ENCODE results near the gene F13A1.

F13A1 gene

DNA sequence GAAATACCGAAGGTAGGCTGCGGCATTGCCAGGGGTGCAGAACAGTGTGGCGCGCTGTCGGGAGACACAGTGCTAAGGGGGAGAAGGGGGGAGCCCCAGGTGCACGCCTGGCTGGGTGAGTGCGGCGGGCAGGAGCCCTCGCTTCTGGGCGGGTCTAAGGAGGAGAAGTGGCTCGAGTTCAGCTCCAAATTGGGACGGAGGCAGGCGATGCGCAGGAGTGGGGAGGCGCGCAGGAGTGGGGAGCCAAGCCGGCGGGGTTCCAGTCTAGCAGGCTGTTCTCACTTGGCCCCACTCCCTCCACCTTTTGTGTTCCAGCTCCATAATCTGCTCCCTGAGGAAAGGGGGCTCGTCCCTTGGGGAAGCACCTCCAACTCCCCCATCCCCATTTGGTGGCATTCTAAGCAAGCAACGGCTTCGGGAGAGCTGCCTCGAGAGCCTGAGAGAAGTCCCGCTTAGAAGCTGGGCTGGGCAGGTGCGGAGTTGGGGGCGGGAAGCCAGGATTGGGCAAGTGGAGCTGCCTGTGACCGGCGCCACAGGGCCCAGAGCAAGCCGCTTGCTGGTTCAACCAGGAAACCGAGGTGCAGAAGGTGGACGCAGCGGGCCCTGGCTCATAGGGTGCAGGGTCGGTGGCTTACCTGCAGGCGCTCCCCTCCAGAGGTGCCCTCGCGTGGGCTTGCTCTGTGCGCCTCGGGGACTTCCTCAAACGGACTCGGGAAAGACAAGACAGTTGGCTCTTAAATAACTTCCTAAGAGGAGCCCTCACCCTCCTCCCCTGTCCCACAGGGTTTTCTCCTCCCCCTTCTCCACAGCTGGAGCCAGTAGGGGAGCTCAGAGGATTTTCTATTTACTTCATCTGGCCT, at the start of gene F13A1:
Gene F13A1 (minus strand): TSS at position 711 of the 860 bp plus-strand sequence. CDS start 1,998 bp downstream, outside the sequence.
- FAIRE-seq = no peak

DNA sequence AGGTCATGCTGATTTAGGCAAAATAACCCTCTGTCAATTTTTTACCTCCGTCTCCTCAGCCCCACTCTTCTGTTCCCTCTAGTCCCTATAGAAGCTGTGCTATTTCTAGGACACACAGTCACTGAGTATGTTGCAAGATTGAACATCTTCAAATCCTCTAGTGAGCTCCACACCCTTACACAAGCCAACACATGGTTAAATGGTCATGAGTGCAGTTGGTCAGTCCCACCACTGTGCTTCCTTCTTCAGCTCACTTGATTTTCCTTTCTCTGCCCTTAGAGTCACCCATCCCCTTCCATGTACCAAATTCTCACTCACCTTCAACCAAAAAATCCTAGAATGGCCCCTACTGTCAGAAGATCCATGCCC, 48.2 kb upstream of the F13A1 start:
- FAIRE-seq = no peak

DNA sequence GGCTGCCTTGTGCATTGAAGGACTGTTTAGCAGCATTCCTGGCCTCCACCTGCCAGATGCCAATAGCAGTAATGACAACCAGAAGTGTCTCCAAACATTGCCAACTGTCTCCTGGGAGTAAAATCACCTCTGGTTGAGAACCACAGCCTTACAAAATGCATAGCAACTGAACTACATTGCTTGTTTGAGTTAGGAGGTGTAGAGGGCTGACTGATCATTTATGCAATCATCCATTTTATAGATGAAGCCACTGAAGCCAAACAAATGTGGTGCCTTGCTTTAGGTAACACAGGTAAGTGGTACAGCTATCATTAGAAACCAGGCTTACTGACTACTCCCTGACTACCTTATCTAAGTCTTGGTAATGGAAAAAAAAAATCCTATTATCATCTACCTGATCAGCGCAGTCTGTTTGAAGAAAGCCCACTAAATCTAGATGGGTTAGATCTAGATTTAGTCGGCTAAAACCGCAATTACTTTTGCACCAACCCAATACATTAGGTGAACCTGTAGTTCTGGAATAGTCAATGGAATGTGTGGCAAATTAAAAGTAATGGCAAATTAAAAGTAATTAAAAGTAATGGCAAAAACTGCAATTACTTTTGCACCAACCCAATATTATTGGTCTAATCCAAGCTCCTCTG, 47.7 kb upstream of the F13A1 start:
- no peak for FAIRE-seq

DNA sequence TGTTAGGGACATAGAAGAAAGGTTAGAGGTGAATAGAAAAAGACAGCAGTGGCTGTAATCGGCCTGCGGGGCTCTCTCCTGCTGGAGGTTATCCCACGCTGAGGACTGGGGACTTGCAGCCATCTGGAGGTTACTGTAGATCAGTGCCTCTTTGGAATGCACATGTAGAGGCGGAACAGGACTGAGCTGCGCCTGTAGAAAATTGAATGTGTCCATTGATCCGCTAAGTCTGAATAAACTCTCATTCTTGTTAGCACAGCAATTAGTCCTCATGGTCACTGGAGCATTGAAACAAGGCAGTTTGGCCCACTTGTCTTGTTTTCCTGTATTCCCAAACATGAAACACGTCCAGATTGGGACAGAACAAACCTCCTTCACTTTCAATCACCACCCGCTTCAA, 46.3 kb upstream of the F13A1 start:
- FAIRE-seq = no peak

DNA sequence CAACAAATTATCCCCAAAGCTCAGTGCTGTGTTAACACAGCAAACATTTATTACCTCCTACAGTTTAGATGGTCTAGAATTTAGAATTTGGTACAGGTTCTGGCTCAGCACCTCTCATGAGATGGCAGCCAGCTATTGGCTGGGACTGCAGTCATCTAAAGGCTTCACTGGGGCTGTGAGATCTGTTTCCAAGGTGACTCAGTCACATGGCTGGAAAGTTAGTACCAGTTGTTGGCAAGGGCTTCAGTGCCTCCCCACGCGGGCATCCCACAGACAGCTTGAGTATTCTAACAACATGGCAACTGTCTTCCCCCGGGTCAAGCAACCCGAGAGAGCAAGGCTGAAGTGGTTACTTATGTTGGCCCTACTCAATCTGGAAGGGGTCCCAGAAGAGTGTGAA, 44.8 kb upstream of the F13A1 start:
- FAIRE-seq = no peak

GRCh38 chr6:6362056-6362840, 41.8 kb upstream of the F13A1 start:
- no peak for FAIRE-seq

DNA sequence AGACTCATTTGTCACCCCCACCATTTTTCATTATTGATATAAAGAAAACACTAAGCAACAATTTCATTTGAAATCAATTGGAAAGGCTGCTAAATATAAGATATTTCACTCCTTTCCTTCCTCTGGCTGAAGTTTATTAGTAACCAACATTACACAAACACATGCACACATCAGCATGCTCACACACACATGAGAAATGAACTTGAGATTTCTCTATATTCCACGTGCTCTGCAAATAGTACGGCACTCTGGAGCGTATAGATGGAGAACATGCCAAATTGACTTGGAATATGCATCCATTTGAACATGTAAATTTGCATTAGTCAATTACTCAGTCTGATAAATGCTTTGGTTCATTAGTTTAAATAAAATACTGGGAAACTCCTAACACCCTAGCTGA, 37.1 kb upstream of the F13A1 start:
- FAIRE-seq = no peak

DNA sequence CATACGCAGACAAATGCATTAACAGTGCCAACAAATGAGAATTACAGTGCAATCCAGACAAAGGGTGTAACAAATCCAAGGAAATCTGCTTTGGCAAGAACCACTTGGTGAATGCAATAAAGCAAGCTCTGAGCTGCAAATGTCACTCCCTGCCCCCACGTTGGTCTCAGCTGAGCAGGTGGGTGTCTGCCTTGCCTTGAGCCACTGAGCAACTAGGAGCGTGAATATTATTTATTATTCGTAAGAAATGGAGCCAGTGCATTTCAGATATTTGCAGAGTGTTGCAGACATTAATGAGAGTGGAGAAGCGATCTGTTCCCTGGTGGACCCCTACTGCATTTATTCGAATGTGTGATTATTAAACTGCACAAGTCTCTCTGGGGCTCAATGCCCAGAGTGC, 36.6 kb upstream of the F13A1 start:
- no peak for FAIRE-seq

GRCh38 chr6:6352772-6353171, 32.3 kb upstream of the F13A1 start:
- FAIRE-seq = no peak

- no peak for FAIRE-seq
Observed at GRCh38 chr6:6351511-6352025, 31.1 kb upstream of the F13A1 start.

DNA sequence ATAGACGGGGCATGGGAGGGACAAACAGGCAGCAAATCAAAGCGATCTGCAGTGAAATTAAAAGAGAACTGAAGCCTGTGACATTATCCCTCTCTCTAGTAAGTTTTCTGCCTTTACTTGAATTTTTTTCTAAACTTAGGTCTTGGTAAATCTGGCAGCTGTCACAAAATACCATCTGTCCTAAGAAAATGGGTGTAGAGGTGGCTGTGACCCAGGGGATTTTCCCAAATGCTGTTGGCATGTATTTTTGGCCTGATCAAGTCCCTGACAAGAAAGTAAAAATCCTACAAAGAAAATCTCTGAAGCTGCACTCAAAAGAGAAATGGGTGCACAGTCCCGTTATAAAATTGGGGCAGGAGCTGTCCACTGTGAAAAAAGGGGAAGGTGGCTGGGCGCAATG, 30.2 kb upstream of the F13A1 start:
- no peak for FAIRE-seq

DNA sequence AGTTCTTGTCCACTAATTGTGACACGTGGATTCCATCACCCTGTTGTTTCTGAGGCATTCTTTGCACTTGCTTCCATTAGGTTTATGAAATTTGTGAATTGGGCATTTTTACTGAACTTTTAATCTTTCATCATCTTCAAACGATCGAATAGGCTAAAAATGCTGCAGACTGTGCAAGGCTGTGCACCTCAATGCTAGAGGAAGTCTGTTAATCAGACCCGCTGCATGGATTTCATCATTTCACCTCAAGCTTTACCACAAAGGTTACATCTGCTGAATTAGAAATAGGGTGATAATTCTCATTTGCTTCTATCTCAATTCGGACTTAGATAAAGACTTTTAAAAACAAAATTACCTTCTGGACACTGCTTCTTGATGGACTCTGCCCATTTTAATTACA, 27.8 kb upstream of the F13A1 start:
- no peak for FAIRE-seq

DNA sequence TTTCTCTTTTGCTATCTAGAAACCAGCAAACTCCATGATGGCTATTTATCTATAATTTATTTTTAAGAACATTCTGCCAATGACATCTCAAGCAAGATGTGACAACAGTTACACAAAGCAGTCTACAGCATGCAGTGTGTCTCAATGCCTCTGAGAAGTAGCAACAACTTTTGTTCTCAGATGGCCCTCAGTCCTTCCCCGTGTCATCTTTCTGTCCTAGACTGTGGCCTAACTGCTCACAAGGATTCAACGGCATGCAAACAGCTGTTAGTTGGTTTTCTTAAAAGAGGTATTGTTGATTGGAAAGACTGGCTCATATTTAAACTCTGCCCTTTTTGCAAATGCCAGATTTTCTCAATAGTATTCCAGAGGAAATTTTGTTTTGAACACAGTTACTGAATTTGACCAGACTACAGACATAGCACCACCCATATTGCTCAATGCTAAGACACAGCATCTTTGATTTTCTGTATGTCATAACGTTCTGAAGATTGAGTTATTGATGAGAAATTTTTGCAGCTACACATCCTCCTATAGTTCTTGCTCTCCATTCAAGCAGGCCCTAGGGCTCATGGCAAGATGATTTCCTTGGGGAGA, 26.1 kb upstream of the F13A1 start:
- no peak for FAIRE-seq

GRCh38 chr6:6333501-6333900, 13.0 kb upstream of the F13A1 start:
- no peak for FAIRE-seq

DNA sequence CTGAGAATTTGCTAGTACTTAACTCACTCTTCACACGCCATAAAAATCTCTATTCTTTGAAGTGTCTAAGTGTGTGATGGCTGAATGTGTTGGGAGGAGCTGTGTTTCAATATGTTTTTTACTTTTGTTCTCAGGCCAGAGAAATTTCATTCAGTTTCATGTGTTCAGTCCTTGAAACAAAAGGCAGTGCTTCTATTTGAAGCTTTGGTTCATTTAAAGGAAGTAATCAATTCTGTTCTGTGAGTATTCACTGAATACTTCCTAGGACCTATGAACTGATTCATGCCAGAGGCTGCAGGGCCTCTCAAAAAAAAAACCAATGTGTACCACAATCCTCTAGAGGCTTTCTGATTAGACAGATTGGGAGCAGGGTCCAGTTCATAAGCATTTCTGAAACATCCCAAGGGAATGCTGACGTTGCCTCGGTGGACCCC, 12.4 kb upstream of the F13A1 start:
- no peak for FAIRE-seq

DNA sequence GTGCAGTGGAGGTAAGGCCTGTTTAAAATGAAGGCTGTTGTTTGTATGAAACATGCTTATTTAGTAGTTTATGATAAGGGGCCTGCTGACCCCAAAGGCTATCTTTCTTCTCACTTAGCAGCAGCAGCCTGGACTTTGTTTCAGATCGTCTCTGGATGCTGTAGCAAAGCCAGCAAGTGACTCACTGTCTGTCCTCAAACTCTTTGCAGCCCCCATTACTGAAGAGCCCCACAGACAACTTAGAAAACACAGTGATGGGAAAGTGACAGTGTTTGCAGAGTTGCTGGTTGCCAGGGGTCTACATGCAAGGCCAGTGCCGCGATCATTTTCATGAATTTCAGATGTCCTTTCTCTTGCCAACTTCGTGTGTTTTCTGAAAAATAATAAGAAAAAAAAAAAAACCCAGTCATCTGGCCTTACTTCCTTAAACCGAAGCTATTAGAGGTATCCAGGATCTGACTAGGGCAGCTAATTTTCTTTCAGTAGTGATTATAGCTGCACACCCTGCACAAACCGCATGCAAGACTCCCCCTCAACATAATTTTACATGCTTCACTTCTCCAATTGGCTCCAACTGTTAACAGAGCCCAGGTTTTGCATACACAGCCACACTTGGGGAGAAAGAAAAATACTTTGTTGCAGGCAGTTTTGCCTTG, 11.6 kb upstream of the F13A1 start:
- FAIRE-seq = no peak

DNA sequence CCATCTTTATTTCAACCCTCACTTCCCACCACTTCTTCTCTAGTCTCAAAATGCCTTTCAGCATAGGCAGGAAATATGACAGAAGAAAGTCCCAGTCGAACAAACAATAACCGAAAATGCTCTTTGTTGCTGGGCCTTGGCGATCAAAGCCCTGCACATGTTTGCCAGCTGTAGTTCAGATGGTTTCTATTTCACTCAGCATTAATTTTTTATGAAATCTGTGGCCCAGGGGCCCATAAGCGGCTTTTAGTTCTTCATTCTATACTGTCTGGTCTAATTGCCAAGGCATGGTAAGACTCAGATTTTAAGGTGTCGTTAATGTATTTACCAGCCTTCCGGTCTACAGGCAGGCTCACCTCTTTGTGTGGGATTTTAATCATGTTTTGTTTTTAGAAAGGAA, 10.9 kb upstream of the F13A1 start:
- no peak for FAIRE-seq

- no peak for FAIRE-seq
Observed at GRCh38 chr6:6330407-6330806, 9.9 kb upstream of the F13A1 start.

GRCh38 chr6:6328451-6328850, 8.0 kb upstream of the F13A1 start:
- no peak for FAIRE-seq

GRCh38 chr6:6323352-6323751, 2.9 kb upstream of the F13A1 start:
- FAIRE-seq = no peak

- no peak for FAIRE-seq
Observed at GRCh38 chr6:6320901-6321300, 439 bp upstream of the F13A1 start.

All from colon (tissue), 2 donors.